Naive B cell (primary cell): ENCODE measurements around the gene RMRP. TPM values are rescaled to one million over a fixed set of nuclear protein-coding genes. Genes with fewer than 3 reads are reported as not detected.

Source experiments
- polyA plus RNA-seq, 6 donors: library from polyadenylated mRNA; unstranded; fragments of 300-500 nt; fragmentation: Illumina TruSeq; gene quantifications; one replicate each; pipeline ENCODE4 v1.2.3, GENCODE V29; 2021; ENCODE audit warnings: low read depth in 6 of 6

The RMRP gene
- polyA plus RNA-seq, 6 donors from 2014 or later = 41.0 to 72.3 (median 56.5) TPM; not detected in 2

Other genes starting within 250 kb of the RMRP start
- not detected for gene RUSC2, start 167.9 kb downstream of the RMRP start, polyA plus RNA-seq
- 10 to 100 TPM in 1 of 6 donors, 1 to 10 TPM in 5; 3.0 to 18.8 (median 6.8) TPM for gene TESK1, start 52.8 kb downstream of the RMRP start, polyA plus RNA-seq
- 100 to 1,000 TPM; 293 to 418 (median 315) TPM for gene CD72, start 39.6 kb downstream of the RMRP start, polyA plus RNA-seq
- 100 to 1,000 TPM in 1 of 6 donors, 10 to 100 TPM in 5; 56.8 to 107 (median 73.5) TPM for gene SIT1, start 7.1 kb downstream of the RMRP start, polyA plus RNA-seq
- gene CCDC107, start 273 bp upstream of the RMRP start, polyA plus RNA-seq = 10 to 100 TPM; 42.7 to 60.2 (median 51.5) TPM
- gene ARHGEF39, start 7.2 kb upstream of the RMRP start, polyA plus RNA-seq = 1 to 10 TPM in 5 of 6 donors, under 1 TPM in 1; 0.90 to 4.0 (median 2.4) TPM
- not detected for gene CA9, start 15.9 kb upstream of the RMRP start, polyA plus RNA-seq
- gene TPM2, start 31.9 kb upstream of the RMRP start, polyA plus RNA-seq = under 1 TPM in 1 of 6 donors, not detected in 5; 0.52 TPM
- gene TLN1, start 74.2 kb upstream of the RMRP start, polyA plus RNA-seq = 100 to 1,000 TPM in 1 of 6 donors, 10 to 100 TPM in 5; 15.6 to 128 (median 42.4) TPM
- 10 to 100 TPM; 24.8 to 41.0 (median 33.2) TPM for gene CREB3, start 74.6 kb upstream of the RMRP start, polyA plus RNA-seq
- gene GBA2, start 91.2 kb upstream of the RMRP start, polyA plus RNA-seq = 10 to 100 TPM; 31.7 to 49.1 (median 39.0) TPM
- 10 to 100 TPM in 1 of 6 donors, 1 to 10 TPM in 5; 1.9 to 14.2 (median 6.9) TPM for gene RGP1, start 91.3 kb upstream of the RMRP start, polyA plus RNA-seq
- 1 to 10 TPM in 5 of 6 donors, not detected in 1; 2.1 to 7.2 (median 3.6) TPM for gene MSMP, start 96.3 kb upstream of the RMRP start, polyA plus RNA-seq
- 1 to 10 TPM in 1 of 6 donors, under 1 TPM in 2, not detected in 3; 0.70 to 1.4 (median 0.72) TPM for gene NPR2, start 133.6 kb upstream of the RMRP start, polyA plus RNA-seq
- gene SPAG8, start 154.2 kb upstream of the RMRP start, polyA plus RNA-seq = 1 to 10 TPM in 5 of 6 donors, not detected in 1; 1.2 to 1.7 (median 1.5) TPM
- gene HINT2, start 157.0 kb upstream of the RMRP start, polyA plus RNA-seq = 100 to 1,000 TPM in 1 of 6 donors, 10 to 100 TPM in 5; 69.4 to 109 (median 79.0) TPM
- gene FAM221B, start 170.7 kb upstream of the RMRP start, polyA plus RNA-seq = not detected
- 1 to 10 TPM; 1.7 to 3.3 (median 2.3) TPM for gene TMEM8B, start 171.2 kb upstream of the RMRP start, polyA plus RNA-seq
- gene OR13J1, start 212.4 kb upstream of the RMRP start, polyA plus RNA-seq = not detected
- not detected for gene HRCT1, start 248.2 kb upstream of the RMRP start, polyA plus RNA-seq